DMS 273 treated with DMSO at 0.1 percent for 48 hours (cell line): ENCODE measurements around the gene WNK1.
"Not testable (repeated sequence)": the region's sequence is repeated elsewhere in the genome, so short reads cannot be mapped to it uniquely, and the experiment has no call there.

Experiments used
- DNase-seq: peaks from one replicate; lab custom pipeline; 2025; lab: John Stamatoyannopoulos, UW

The WNK1 gene

DNA sequence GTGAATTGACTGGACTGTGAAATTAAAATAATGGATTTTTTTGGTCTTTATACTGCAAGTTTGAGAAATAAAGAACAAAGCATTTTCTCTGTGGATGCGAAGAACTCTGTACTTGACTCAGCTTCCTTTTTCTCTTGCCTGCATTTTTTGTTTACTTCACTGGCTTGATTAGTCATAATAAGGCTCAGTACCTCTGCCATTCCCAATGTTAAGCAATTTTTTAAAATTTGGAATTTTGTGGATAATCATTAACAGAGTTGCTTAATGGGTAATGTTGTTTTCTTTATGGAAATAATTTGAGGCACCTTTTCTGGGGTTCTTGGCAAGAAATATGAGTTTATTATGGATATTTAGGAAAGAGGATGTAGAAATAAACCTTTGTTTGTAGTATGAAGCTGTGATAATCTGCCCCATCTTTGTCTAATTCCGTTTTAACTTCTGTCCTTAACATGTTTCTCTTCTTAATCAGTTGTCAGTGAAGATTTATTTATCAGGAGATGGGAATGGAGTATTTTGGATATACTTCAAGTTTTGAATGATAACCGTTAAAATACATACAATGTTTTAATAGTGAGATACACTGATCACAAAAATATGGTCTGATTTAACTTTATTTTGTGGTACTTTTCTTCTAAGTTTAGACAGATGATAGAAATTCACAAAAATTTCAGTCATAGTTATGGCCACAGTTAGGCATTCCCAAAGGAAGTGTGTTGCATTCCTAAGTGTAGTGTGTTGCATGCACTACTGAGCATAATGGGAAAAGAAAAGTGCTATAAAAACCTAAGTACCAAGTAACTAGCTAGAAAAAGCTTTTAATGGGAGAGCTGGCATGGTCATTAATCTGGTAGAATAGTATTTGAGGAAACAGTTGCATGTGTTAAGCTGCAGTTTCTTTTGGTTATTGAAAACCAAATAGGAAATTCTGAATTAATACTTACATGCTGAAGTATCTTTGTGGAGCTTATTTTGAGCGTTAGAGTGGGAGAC, 27.7 kb downstream of the WNK1 start:
- DNase-seq, result no peak

DNA sequence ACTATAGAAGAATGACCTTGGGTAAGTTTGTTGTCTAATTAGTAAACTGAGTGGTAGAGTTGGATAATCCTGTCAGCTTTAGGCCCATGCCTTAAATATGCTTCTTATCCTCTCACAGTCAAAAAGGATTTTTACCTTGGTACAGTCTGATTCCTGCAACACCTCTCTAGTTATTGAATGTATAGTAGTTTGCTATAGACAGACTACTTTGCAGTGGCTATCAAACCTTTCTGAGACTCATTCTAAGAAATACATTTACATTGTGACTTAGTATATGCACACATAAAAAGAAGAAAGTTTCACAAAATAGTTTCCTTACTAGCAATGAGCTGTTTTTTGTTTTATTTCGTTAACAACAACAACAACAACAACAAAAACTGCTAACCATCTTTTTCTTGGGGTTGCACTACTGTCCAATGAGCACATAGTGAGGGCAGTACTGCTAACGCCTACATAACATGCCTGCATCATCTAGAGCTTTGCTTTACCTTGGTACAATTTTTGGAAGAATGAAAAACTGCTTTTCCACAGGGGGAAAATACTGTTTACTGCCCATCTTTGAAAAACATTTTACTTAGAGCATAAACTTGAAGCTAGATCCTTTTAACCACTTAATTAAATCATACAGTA, 28.5 kb downstream of the WNK1 start:
- DNase-seq, result no peak

DNA sequence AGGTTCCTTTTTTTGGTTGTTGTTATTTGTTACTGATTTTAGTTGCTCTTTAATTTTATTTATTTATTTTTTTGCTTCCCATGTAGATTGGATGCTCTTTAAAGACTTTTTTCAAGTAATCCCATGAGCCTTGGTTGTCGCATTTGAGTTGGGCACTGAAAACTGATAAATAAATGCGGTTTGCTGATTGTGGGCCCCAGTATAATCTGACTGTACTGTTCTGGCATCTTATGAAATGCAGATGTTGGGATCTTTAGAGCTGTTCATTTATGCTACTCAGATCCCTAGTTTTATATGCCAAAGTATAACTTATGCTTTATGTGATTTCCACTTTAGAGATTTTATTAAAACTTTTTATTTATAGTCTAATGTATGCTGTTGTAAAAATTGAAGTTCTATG, 33.3 kb downstream of the WNK1 start:
- no peak for DNase-seq

DNA sequence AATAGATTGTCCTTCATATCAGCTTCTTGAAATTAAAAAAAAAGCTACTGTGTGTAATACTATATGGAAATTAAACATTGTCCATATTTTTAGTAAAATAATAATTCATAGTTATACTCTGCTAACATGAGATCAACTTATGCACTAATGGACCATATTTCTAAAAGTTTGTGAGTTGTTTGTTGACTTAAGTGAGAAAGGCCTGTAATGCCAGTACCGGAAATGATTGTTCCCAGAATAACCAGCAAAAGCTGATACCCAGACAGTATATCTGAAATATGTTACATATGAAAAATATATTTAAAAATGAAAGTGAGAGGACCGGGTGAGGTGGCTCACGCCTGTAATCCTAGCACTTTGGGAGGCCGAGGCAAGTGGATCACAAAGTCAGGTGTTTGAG, 35.9 kb downstream of the WNK1 start:
- no peak for DNase-seq

DNA sequence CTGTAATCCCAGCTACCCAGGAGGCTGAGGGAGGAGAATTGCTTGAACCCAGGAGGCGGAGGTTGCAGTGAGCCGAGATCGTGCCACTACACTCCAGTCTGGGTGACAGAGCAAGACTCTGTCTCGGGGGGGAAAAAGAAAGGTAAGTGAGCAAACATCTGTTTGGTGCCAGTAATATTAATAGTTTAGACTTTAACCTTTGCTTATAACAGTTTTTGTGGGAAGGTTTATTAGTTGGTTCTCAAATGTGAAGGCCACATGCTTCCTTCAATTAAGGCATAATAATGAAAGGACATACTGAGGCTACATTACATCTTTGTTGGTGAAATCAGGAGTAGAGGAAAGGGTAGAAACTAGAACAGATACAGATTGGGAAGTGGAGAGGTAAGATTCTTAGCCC, 36.4 kb downstream of the WNK1 start:
- not testable (repeated sequence) for DNase-seq

DNA sequence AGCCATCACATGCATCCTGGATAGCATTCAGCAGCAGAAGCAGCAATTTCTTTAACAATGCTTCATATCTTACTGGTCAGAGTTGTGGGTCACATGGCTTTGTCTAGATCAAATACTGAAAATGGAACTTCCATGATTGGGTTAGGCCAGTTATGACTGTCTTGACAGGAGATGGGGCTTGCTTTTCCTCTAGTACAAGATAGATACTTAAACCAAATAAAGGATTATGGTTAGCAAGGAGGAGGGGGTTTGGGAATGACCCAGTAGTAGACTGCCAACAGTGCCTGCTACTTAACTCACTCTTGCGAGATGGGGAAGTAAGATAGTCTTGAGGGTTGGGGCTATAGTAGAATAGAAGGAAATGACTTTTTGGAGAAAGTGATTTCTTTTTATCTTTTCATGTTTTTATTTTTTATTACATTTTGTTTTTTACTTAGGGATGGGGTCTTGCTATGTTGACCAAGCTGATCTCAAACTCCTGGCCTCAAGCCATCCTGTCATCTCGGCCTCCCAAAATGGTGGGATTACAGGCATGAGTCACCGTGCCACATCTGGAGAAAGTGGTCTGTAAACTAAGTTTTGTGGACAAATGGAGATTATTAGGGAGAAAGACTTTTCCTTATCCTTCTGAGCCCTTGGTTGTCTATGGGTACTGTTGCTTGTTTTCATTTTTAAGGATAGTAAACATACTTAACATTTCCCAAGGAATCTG, 37.6 kb downstream of the WNK1 start:
- DNase-seq, result no peak

DNA sequence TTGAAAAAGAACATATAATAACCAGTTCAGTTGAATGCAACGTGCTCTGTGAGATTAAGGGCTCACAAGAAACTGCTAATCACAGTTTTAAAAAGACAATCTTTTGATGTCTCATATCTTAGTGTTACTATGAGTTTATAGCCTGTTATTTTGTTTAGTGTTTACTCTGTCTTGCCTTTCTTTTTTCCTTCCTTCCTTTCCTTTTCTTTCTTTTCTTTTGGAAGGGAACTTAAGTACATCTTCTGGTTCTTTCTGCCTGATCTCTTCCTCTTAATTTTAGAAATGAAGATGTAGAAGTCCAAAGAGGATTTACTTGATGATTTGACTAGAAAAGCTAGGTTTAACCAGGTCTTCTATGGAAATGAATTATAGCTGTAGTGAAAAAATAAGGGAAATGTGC, 38.2 kb downstream of the WNK1 start:
- no peak for DNase-seq

DNA sequence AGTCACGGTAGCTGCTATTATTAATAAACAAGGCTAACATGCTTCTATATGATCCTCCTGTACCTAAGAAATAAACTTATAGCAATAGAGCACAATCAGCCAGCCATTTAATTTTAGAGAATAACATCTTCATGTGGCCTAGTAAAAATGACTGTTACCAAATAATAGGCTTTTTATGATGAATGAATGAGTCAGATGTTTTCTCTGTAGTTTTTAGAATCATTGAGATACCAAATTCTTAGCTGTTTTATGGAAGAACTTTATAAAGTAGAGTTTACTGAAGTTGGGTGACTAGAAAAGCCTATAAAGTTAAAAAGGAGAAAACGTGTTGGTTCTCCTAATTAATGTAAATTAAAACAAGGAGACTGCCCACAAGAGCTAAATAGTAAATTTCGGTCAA, 40.7 kb downstream of the WNK1 start:
- DNase-seq, result no peak

DNA sequence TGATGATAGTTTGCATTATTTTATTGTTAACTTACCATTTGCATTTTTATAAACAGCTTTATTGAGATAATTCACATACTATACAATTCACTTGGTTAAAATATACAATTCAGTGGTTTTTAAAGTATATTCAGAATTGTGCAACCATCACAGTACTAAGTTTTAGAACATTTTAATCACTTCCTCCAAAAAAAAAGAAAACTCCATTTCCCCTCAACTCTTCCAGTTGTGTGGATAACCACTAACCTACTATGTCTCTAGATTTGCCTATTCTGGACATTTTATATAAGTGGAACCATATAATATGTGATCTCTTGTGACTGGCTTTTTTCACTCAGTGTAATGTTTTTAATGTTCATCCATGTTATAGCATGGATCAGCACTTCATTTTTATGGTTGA, 41.3 kb downstream of the WNK1 start:
- no peak for DNase-seq

DNA sequence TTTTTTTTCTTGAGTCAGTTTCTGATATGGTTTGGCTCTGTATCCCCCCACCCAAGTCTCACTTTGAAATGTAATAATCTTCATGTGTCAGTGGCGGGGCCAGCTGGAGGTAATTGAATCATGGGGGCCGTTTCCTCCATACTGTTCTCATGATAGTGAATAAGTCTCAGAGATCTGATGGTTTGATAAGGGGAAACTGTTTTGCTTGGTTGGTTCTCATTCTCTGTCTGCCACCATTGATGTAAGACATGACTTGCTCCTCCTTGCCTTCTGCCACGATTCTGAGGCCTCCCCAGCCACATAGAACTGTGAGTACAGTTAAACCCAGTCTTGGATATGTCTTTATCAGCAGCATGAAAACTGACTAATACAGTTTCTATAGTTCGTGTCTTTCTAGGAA, 42.9 kb downstream of the WNK1 start:
- DNase-seq, result no peak

DNA sequence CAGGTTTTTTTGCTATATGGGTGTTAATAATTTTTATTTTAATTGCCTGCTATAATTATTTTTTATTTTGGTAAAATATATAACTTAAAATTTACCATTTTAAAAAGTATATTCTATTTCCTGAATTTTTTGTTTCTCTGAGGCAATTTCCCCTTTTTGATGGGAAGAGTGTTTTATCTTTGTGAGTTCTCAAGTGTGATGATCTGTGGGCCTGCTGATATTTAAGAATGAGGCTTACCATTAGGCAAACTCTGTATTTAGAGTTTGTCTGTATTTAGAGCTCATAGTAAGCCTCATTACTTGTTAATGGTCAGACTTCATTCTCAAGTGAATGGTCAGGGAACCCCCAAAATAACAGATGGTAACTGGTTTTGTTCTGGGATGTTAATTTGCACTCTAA, 48.0 kb downstream of the WNK1 start:
- DNase-seq, result no peak

DNA sequence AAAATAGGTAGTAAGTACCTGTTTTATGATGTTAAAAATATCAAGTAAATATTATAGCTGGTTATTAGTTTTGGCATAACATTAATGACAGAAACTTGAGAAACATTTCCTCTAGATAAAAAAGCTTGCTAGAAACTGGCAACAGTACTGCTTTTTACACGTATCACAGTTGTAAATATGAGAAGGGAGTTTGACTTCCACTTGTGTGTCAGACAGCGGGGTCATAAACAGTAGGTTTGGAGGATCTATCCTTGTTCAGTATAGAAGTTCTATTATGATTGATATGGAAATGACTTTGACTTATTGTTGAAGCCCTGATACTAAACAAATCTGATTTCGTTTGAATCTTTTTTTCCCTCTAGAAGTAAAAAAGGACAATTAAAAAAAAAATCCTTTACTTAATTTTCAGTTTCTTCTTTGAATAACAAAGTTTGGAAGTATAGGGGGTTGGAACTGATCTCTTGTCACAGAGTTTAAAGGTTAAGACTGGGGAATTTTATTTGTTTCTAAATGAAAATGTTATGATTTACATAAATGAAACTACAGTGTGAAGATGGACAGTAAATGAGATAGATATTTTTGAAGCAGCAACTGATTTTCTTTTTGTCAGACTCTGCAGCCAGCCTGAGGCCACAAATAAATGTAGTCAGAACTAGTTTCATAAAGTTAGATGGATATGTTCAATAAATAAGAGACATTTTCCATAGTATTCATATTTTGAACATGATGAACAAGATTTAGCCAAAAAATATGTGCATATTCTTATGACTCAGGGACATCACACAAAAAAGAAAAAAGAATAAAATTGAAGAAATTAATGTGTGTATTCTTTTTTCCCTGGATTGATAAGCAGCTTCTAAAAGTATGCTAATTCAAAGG, 50.1 kb downstream of the WNK1 start:
- no peak for DNase-seq

DNA sequence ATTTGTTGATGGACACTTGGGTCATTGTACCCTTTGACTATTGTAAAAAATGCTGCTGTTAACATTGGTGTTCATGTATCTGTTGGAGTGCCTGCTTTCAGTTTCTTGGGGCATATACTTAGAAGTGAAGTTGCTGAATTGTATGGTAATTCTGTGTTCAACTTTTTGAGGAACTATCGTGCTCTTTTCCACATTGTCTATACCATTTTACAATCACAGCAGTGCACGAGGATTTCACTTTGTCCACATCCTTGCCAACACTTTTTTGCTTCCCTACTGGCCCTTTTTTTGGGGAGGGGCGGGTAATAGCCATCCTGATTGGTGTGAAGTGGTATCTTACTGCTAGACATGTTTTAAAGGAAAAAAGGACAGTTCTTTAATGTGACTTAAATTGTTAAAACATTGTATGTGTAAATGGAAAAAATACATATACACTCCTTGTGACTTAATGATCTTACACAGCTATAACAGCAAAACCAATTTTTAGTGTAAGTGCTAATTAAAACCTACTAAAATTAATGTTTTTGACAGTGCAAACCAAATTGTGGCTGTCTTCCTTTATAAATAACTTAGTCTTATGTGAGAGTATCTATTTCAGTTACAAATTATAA, 52.7 kb downstream of the WNK1 start:
- no peak for DNase-seq

DNA sequence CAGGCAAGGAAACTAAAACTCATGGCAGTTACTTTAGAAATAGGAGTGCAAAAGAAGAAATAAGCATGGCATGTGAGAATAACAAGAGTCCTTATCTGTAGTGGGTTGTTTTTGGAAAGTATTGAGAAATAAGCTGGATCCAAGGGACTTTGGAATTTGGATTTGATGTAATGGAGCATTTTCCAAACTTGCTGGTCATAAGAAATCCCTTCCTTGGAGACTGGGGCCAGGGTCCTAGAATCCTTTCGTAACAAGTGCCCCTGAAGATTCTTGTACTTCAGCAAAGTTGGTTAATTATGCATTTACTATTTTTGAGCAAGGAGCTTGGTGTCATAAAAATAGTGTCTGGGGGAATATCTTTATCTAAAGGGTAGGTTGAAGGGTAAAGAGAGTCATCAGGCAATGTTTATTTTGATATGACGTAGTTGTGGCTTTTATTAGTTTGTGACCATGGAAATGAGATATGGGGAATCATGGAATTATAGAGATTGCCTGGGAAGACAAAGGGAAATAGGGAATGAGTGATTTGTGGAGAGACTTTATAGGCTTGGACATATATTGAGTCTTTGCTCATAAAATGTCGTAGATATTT, 53.9 kb downstream of the WNK1 start:
- DNase-seq, result no peak

DNA sequence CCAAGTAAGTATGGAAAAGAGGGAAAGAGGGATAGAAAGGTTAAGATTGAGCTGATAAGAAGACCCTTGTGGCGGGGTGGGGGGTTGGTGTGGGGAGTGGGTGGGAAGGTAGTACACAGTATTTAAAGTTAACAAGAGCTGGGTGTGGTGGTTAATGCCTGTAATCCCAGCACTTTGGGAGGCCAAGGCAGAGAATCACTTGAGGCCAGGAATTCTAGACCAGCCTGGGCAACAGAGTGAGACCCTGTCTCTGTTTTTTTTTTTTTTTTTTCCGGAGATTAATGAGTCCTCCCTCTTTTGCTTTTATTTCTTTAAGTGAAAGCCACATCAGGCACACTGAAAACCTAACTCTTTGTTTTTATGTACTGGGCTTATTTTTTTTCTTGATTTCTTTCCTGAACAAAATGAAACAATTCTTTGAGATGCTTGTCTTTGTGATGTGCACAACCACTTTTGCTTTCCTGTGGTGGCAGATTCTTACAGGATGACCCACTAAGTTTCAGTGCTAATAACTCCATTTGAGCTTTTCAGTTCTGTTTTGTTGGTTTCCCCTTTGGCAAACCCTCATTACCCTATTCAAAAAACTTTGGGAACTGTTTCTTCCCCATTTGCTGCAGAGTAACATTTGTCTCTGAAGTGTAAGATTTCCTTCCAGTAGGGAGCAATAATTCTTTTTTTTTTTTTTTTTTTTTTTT, 54.8 kb downstream of the WNK1 start:
- no peak for DNase-seq

DNA sequence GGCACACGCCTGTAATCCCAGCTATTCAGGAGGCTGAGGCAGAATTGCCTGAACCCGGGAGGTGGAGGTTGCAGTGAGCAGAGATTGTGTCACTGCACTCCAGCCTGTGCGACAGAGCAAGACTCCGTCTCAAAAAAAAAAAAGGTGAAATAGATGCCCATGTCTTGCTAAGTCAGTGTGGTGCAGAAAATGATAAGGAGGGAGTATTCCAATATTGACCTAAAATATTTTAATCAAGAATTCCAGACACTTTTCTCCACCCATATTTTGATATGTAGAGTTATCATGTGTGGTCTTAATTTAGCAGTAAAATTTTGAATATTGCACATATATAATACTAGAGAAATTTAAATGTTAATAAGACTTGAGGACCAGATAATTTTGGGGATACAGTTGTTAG, 57.7 kb downstream of the WNK1 start:
- no peak for DNase-seq

DNA sequence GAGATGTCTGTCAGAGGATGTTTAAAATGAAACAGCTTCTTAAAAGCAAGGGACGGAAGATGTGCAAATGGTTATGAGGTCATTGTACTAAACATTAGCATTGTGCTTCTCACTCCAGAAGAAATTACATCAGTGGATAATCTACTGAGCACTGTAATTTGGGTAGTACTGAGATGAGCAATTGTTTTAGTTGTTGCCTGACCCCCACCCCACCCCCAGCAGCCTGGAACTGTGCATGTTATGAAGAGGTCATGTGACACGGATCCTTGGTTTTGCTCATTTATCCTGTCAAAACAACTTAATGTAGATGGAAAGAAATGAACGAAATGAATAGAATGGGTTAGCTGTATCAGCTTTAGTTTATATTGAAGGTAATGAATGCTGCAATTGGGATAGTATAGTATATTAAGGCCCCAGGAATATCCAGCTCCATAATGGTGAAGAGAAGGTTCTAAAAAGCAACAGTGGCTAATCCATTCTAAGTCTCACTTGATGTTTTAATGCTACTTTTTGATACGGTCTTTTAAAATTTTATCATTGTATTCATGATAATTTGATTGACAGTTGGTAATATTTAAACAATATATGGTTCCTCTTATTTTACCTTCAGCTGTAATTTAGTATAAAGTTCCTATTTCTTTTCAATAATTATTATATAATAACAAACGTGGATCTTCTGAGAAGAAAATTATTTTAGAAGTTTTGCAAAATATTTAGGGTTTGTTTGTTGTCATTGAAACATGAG, 58.5 kb downstream of the WNK1 start:
- no peak for DNase-seq

DNA sequence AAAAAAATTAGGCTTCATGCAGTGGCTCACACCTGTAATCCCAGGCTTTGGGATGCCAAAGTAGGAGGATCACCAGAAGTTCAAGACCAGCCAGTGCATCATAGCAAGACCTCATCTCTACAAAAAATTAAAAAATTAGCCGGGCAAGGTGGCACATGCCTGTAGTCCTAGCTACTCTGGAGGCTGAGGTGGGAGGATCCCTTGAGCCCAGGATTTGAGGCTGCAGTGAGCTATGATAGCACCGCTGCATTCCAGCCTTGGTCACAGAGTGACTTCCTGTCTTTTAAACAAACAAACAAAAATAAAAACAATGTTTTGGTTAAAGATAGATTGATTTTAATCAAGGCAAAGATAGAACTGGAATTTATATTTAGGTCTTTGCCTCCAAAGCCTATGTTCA, 60.6 kb downstream of the WNK1 start:
- no peak for DNase-seq

DNA sequence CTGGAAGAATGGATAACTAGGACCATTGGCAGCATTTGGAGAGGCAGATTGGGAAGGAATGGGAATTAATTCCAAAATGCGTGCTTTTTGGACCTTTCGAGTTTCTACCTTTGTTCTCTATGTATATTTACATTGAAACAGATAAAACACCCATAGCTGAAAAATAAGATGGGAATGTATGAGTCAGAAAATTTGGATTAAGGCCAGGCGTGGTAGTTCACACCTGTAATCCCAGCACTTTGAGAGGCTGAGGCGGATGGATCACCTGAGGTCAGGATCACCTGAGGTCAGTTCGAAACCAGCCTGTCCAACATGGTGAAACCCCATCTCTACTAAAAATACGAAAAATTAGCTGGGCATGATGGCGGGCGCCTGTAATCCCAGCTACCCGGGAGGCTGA, 65.1 kb downstream of the WNK1 start:
- DNase-seq, result not testable (repeated sequence)
